ENCODE data around the gene CCDC141.

- TF ChIP-seq CTCF (IDR thresholded peaks at IDR 0.05; ENCODE audit: low read depth, low read length) = no peak
- no peak for TF ChIP-seq POLR2A (IDR thresholded peaks at IDR 0.05; ENCODE audit: extremely low read depth, insufficient read length)
- no peak for TF ChIP-seq MYC (IDR thresholded peaks at IDR 0.05; ENCODE audit: low read depth, low read length)
Measured at GRCh38 chr2:178962152-178962551, 87.8 kb downstream of the CCDC141 start.
